ENCODE data around the gene HPDL.

The HPDL gene

GRCh38 chr1:45299296-45299695 lies 27.4 kb upstream of the HPDL start:
- ChIA-PET CTCF (interaction anchor here (0.6 to 2.6 kb wide), 5 partner anchors 7 to 289 kb away, joined by 3 to 29 read pairs (median 6); no protein-coding TSS in a partner anchor), POLR2A (ENCODE audit: low non-redundant PET) (interaction anchor here (0.5 kb wide), 1 partner anchor 287 kb away, joined by 4 read pairs; no protein-coding TSS in a partner anchor)
- TF ChIP-seq, protein P1, sequence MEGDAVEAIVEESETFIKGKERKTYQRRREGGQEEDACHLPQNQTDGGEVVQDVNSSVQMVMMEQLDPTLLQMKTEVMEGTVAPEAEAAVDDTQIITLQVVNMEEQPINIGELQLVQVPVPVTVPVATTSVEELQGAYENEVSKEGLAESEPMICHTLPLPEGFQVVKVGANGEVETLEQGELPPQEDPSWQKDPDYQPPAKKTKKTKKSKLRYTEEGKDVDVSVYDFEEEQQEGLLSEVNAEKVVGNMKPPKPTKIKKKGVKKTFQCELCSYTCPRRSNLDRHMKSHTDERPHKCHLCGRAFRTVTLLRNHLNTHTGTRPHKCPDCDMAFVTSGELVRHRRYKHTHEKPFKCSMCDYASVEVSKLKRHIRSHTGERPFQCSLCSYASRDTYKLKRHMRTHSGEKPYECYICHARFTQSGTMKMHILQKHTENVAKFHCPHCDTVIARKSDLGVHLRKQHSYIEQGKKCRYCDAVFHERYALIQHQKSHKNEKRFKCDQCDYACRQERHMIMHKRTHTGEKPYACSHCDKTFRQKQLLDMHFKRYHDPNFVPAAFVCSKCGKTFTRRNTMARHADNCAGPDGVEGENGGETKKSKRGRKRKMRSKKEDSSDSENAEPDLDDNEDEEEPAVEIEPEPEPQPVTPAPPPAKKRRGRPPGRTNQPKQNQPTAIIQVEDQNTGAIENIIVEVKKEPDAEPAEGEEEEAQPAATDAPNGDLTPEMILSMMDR (conservative IDR thresholded peaks at IDR 0.05; ENCODE audit: low read depth), result no peak
- DNase-seq (ENCODE audit: low spot score), result no peak
- H3K27ac ChIP-seq, result no peak overlapping the region

GRCh38 chr1:45299981-45300668 lies 26.6 kb upstream of the HPDL start:
- CTCF ChIA-PET, result interaction anchor here (0.5 to 2.6 kb wide), 8 partner anchors 8 to 624 kb away, joined by 3 to 29 read pairs (median 4); no protein-coding TSS in a partner anchor
- POLR2A ChIA-PET (ENCODE audit: low non-redundant PET), result no interaction called here
- DNase-seq (ENCODE audit: low spot score), result peak; percentile 59
- no peak overlapping the region for H3K27ac ChIP-seq
- TF ChIP-seq, protein P1 (conservative IDR thresholded peaks at IDR 0.05; ENCODE audit: low read depth), result peak; percentile 81

- no peak overlapping the region for H3K27ac ChIP-seq
- ChIA-PET POLR2A (ENCODE audit: low non-redundant PET) (no interaction called here), CTCF (interaction anchor here (0.7 to 2.6 kb wide), 4 partner anchors 9 to 625 kb away, joined by 3 to 29 read pairs (median 13); no protein-coding TSS in a partner anchor)
- DNase-seq (ENCODE audit: low spot score), result no peak
- TF ChIP-seq, protein P1 (conservative IDR thresholded peaks at IDR 0.05; ENCODE audit: low read depth), result no peak
Observed at GRCh38 chr1:45300669-45300997, 26.1 kb upstream of the HPDL start.

DNA sequence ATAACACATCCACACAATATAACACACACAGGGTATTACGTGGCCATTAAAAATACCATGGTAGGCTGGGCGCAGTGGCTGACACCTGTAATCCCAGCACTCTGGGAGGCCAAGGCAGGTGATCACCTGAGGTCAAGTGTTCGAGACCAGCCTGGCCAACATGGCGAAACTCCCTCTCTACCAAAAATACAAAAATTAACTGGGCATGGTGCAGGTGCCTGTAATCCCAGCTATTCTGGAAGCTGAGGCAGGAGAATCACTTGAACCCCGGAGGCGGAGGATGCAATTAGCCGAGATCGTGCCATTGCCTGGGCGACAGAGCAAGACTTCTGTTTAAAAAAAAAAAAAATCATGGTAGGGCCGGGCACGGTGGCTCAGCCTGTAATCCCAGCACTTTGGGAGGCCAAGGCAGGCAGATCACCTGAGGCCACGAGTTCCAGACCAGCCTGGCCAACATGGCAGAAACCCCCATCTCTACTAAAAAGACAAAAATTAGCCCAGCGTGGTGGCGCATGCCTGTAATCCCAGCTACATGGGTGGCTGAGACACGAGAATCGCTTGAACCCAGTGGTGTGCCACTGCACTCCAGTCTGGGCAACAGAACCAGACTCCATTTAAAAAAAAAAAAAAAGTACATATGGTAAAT lies 24.1 kb upstream of the HPDL start:
- POLR2A ChIA-PET (ENCODE audit: low non-redundant PET), result interaction anchor here (0.7 to 1.7 kb wide), 3 partner anchors 26 to 282 kb away, joined by 3 to 13 read pairs (median 3); no protein-coding TSS in a partner anchor
- CTCF ChIA-PET, result interaction anchor here (0.6 to 2.6 kb wide), 3 partner anchors 25 to 288 kb away, joined by 3 to 14 read pairs (median 7); partner anchors contain the start of gene PRDX1
- TF ChIP-seq, protein P1 (conservative IDR thresholded peaks at IDR 0.05; ENCODE audit: low read depth), result no peak
- H3K27ac ChIP-seq, result peak overlapping the region; percentile 86
- no peak for DNase-seq (ENCODE audit: low spot score)

DNA sequence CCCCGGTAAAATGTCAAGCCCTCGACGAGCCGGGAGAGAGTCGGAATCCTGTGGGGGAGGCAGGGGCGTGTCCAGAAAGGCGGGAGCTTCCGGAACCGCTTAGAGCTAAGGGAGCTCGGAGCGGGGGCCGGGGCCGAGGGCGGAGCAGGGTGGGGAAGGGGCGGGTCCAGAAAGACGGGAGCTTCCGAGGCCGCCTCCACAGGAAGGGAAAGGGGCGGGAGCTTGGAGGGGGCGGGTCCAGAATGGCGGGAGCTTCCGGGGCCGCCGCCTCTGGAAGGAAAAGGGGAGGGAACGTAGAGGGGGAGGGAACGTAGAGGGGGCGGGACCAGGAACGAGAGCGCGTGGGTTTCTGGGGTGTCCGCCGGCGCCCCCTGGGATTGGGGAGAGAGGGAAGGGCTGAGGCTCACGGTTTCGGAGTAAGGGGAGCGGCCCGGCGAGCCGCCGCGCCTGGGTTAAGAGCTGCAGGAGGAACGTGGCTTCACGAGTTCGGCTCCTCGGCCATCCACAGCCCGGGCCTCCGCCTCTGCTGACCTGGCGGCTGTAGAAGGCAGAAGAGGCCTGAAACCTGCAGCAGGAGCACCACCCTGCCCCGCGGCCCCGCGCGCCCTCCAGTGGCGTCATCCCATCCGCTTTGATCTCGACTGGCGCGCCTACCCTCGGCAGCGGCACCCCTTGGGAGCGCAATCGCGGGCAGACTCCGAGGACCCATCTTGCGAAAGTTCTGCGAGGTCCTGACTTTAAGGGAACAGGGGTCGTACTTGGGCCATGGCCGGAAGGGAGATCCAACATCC lies 23.0 kb upstream of the HPDL start:
- ChIA-PET POLR2A (ENCODE audit: low non-redundant PET) (interaction anchor here (0.6 to 1.7 kb wide), 13 partner anchors 17 to 292 kb away, joined by 3 to 13 read pairs (median 4); partner anchors contain the start of genes HECTD3, MUTYH, TOE1 and UROD), CTCF (interaction anchor here (0.6 to 2.6 kb wide), 4 partner anchors 24 to 289 kb away, joined by 3 to 14 read pairs (median 6); partner anchors contain the start of genes MUTYH, PRDX1 and TOE1)
- peak; percentile 98 for DNase-seq (ENCODE audit: low spot score)
- H3K27ac ChIP-seq, result peak overlapping the region; percentile 86
- TF ChIP-seq, protein P1 (conservative IDR thresholded peaks at IDR 0.05; ENCODE audit: low read depth), result peak; percentile 78
